OCI-LY3 (cell line): ENCODE data around the gene ARID1B.

Experiments used
- H2AFZ ChIP-seq: fragments of 200-600, 300-600 bp; shearing (Covaris generic); 2 replicates; pipeline ENCODE4 v1.6.0; 2014; ENCODE audit warnings: antibody characterized with exemption, low read depth, low read length
- H3K27ac ChIP-seq: fragments of 200-600, 300-600 bp; sonication (generic); 2 replicates; pipeline ENCODE4 v1.5.1; 2014; ENCODE audit warnings: mild to moderate bottlenecking, low read length, moderate library complexity, mixed read lengths
- H3K27me3 ChIP-seq: fragments of 200-600, 300-600 bp; sonication (generic); 2 replicates; pipeline ENCODE4 v1.6.1; 2014; ENCODE audit warnings: low read depth, low read length, mixed read lengths
- H3K36me3 ChIP-seq: fragments of 200-600, 300-600 bp; sonication (generic); replicated peaks from 2 replicates; pipeline ENCODE3; 2014; ENCODE audit warnings: low read depth, low read length, mixed read lengths
- H3K4me1 ChIP-seq: fragments of 300-600, 200-600 bp; sonication (generic); 2 replicates; pipeline ENCODE4 v1.6.1; 2014; ENCODE audit warnings: low read length, mixed read lengths
- H3K4me2 ChIP-seq: fragments of 200-600, 300-600 bp; sonication (generic); 2 replicates; pipeline ENCODE4 v1.6.1; 2014; ENCODE audit warnings: low read length, mixed read lengths
- H3K4me3 ChIP-seq: fragments of 300-600, 200-600 bp; sonication (generic); 2 replicates; pipeline ENCODE4 v1.5.1; 2014; ENCODE audit warnings: antibody characterized with exemption, mild to moderate bottlenecking, low read length, moderate library complexity
- H3K79me2 ChIP-seq: fragments of 300-600, 200-600 bp; shearing (Covaris generic); 2 replicates; pipeline ENCODE4 v1.6.1; 2014; ENCODE audit warnings: mild to moderate bottlenecking, low read length, mixed read lengths
- H3K9ac ChIP-seq: fragments of 300-600, 200-600 bp; shearing (Covaris generic); 2 replicates; pipeline ENCODE4 v1.6.0; 2014; ENCODE audit warnings: mild to moderate bottlenecking, low read length, moderate library complexity
- H3K9me3 ChIP-seq: fragments of 200-600, 300-600 bp; shearing (Covaris generic); 2 replicates; pipeline ENCODE4 v1.6.1; 2014; ENCODE audit warnings: low read length, mixed read lengths; ENCODE audit not compliant: insufficient read depth
- H4K20me1 ChIP-seq: fragments of 200-600, 300-600 bp; sonication (generic); 2 replicates; pipeline ENCODE4 v1.6.1; 2016; ENCODE audit warnings: low read length, mixed read lengths; ENCODE audit not compliant: insufficient read depth
- EZH2phosphoT487 ChIP-seq: fragments of 200-600 bp; shearing (Covaris generic); IDR thresholded peaks from 2 replicates; pipeline ENCODE4 v1.6.1; 2018; ENCODE audit warnings: antibody characterized with exemption, mixed run types, low read depth
- TF ChIP-seq, protein P1 (sequence below): fragments of 200-600, 300-600 bp; sonication (generic); IDR thresholded peaks from 2 replicates; pipeline ENCODE4 v1.5.1; 2014; ENCODE audit warnings: antibody characterized with exemption, low read length, low read depth

The ARID1B gene

GRCh38 chr6:157194110-157194509 lies 416.9 kb downstream of the ARID1B start:
- TF ChIP-seq, protein P1, sequence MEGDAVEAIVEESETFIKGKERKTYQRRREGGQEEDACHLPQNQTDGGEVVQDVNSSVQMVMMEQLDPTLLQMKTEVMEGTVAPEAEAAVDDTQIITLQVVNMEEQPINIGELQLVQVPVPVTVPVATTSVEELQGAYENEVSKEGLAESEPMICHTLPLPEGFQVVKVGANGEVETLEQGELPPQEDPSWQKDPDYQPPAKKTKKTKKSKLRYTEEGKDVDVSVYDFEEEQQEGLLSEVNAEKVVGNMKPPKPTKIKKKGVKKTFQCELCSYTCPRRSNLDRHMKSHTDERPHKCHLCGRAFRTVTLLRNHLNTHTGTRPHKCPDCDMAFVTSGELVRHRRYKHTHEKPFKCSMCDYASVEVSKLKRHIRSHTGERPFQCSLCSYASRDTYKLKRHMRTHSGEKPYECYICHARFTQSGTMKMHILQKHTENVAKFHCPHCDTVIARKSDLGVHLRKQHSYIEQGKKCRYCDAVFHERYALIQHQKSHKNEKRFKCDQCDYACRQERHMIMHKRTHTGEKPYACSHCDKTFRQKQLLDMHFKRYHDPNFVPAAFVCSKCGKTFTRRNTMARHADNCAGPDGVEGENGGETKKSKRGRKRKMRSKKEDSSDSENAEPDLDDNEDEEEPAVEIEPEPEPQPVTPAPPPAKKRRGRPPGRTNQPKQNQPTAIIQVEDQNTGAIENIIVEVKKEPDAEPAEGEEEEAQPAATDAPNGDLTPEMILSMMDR, result no peak
- TF ChIP-seq EZH2phosphoT487, result no peak
- Histone ChIP-seq H3K27me3 (no peaks in the 10 kb centered on the region), H3K9me3 (no peaks in the 10 kb centered on the region), H3K36me3 (peaks cover 3% of the 10 kb centered on the region), H3K27ac (no peak overlapping the region), H3K4me3 (no peak overlapping the region), H3K4me2 (no peak overlapping the region), H2AFZ (no peak overlapping the region), H3K79me2 (no peaks in the 10 kb centered on the region), H4K20me1 (no peaks in the 10 kb centered on the region), H3K4me1 (no peaks in the 10 kb centered on the region), H3K9ac (no peak overlapping the region)

GRCh38 chr6:157194643-157195042 lies 417.5 kb downstream of the ARID1B start:
- Histone ChIP-seq H3K4me1 (no peaks in the 10 kb centered on the region), H3K27ac (no peak overlapping the region)
- TF ChIP-seq EZH2phosphoT487, result no peak
- TF ChIP-seq, protein P1, result no peak

DNA sequence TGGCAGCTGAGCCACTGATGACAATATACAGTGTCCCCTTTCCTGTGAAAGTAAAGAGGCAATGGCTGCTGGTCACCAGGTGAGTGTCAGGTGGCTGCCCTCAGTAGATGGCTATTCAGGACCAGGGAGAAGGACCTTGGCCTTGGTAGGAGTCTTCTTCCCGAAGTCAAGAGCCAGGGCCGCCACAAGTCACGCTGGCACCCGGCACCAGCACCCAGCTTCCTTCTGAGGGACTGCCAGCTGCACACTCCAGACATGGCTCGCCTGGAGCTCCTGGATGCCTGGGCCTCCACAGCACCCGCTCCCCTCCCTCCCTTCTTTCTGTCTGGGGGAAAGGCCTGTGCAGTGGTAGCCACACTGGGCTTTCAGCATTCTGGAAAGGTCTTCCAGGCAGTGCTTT lies 419.2 kb downstream of the ARID1B start:
- H3K36me3 ChIP-seq, result peaks cover 9% of the 10 kb centered on the region

More at GRCh38 chr6:157194643-157195042, 417.5 kb downstream of the ARID1B start:
- Histone ChIP-seq H2AFZ (no peak overlapping the region), H3K9me3 (no peaks in the 10 kb centered on the region), H4K20me1 (no peaks in the 10 kb centered on the region), H3K4me3 (no peak overlapping the region), H3K36me3 (peaks cover 3% of the 10 kb centered on the region), H3K79me2 (no peaks in the 10 kb centered on the region), H3K9ac (no peak overlapping the region), H3K27me3 (no peaks in the 10 kb centered on the region), H3K4me2 (no peak overlapping the region)

DNA sequence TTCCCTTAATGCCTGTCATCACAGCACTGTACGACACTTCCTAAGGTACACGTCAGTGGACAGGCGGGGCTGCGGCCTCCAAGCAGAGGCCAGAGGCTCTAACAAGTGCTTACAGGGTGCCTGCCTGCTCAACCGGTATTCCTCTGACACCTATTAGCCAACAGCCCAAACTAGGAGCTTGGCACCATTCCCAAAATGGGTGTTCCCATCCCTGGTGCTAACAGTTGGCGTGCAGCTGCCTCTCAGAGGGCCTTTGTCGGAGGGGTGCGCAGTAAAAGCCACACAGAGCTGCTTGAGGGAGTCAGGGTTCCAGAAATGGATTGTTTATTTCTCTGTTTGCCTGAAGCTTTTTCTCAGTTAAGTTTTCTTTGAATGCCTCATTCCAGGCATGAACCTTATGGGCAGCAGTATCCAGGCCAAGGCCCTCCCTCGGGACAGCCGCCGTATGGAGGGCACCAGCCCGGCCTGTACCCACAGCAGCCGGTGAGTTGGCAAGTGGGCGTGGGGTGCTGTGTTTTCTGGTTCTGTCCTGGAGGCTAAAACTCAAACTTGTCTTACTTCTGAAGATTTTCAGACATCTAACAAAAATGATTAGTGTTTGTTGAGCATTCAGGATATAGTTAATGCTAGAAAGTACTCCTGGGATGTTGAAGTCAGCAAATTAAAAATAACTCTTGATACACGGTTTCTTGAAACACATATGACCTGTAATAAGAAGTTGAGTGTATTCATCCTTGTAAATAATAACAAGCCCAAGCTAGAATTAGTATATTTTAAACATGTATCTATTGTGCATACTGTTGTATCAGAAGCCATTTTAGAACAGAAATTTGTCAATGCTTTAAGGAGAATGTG lies 421.5 kb downstream of the ARID1B start:
- H3K27ac ChIP-seq, result no peak overlapping the region
- H3K36me3 ChIP-seq, result peaks cover 15% of the 10 kb centered on the region
- H3K4me3 ChIP-seq, result no peak overlapping the region
- H3K79me2 ChIP-seq, result no peaks in the 10 kb centered on the region
- no peak overlapping the region for H2AFZ ChIP-seq
- no peak overlapping the region for H3K9ac ChIP-seq
- peaks cover 10% of the 10 kb centered on the region for H3K4me1 ChIP-seq
- H3K9me3 ChIP-seq, result no peaks in the 10 kb centered on the region
- H3K27me3 ChIP-seq, result no peaks in the 10 kb centered on the region
- TF ChIP-seq, protein P1, result no peak
- no peak for TF ChIP-seq EZH2phosphoT487
- peaks cover 5% of the 10 kb centered on the region; the same call in 1 of the 2 replicates for H4K20me1 ChIP-seq
- no peak overlapping the region for H3K4me2 ChIP-seq

More for the DNA sequence above, 419.2 kb downstream of the ARID1B start:
- Histone ChIP-seq H3K9ac (no peak overlapping the region), H3K4me1 (no peaks in the 10 kb centered on the region), H3K27ac (no peak overlapping the region), H4K20me1 (no peaks in the 10 kb centered on the region), H3K79me2 (no peaks in the 10 kb centered on the region), H3K27me3 (no peaks in the 10 kb centered on the region), H2AFZ (no peak overlapping the region), H3K4me3 (no peak overlapping the region), H3K9me3 (no peaks in the 10 kb centered on the region), H3K4me2 (no peak overlapping the region)
- TF ChIP-seq, protein P1, result no peak
- TF ChIP-seq EZH2phosphoT487, result no peak
